Measurements from ENCODE around the gene EXOG. TPM values are rescaled to one million over a fixed set of nuclear protein-coding genes. Genes with fewer than 3 reads are reported as not detected.

The EXOG gene
- total and polyA plus RNA-seq, 12 donors, result 10.7 to 39.9 (median 25.4) TPM

DNA sequence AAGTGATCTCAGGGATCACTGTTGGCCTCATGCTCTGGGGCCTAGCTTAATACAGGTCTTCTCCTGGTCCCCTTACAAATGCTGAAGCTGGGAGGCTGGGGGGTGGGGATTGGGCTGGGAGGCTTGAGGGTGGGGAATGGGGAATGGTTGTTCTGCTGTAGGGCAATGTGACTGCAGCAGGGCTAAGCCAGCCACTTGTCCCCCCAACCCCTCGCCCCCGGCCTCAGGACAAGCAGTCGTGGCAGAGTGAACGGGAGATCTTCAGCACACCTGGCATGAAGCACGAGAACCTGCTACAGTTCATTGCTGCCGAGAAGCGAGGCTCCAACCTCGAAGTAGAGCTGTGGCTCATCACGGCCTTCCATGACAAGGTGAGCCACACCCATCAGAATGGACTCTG is 17.2 kb upstream of the EXOG start:
- peaks cover 0 to 6% (median under 1%) of the 10 kb centered on the region in 9 donors for H3K4me1 ChIP-seq
- WGBS, 2 donors, result 88 to 89% methylated on average over 9 of the region's 9 CpGs
- no peak for ATAC-seq
- intact Hi-C loops (cut with DNase I), result loop anchor here in 9 of 10 donors (2.0 to 10.0 kb wide), 6 partner anchors 132 to 474 kb away; partner anchors contain the start of gene XYLB (in 7 of the 9)
- H3K4me3 ChIP-seq, result no peak overlapping the region
- H3K36me3 ChIP-seq, result peaks cover 0 to 62% (median 26%) of the 10 kb centered on the region in 9 donors
- H3K27ac ChIP-seq, result no peak overlapping the region
- TF ChIP-seq, protein P1, sequence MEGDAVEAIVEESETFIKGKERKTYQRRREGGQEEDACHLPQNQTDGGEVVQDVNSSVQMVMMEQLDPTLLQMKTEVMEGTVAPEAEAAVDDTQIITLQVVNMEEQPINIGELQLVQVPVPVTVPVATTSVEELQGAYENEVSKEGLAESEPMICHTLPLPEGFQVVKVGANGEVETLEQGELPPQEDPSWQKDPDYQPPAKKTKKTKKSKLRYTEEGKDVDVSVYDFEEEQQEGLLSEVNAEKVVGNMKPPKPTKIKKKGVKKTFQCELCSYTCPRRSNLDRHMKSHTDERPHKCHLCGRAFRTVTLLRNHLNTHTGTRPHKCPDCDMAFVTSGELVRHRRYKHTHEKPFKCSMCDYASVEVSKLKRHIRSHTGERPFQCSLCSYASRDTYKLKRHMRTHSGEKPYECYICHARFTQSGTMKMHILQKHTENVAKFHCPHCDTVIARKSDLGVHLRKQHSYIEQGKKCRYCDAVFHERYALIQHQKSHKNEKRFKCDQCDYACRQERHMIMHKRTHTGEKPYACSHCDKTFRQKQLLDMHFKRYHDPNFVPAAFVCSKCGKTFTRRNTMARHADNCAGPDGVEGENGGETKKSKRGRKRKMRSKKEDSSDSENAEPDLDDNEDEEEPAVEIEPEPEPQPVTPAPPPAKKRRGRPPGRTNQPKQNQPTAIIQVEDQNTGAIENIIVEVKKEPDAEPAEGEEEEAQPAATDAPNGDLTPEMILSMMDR (IDR thresholded peaks at IDR 0.05), result no peak
- no peaks in the 10 kb centered on the region for H3K9me3 ChIP-seq
- no peaks in the 10 kb centered on the region for H3K27me3 ChIP-seq
- DNase-seq, result no peak

DNA sequence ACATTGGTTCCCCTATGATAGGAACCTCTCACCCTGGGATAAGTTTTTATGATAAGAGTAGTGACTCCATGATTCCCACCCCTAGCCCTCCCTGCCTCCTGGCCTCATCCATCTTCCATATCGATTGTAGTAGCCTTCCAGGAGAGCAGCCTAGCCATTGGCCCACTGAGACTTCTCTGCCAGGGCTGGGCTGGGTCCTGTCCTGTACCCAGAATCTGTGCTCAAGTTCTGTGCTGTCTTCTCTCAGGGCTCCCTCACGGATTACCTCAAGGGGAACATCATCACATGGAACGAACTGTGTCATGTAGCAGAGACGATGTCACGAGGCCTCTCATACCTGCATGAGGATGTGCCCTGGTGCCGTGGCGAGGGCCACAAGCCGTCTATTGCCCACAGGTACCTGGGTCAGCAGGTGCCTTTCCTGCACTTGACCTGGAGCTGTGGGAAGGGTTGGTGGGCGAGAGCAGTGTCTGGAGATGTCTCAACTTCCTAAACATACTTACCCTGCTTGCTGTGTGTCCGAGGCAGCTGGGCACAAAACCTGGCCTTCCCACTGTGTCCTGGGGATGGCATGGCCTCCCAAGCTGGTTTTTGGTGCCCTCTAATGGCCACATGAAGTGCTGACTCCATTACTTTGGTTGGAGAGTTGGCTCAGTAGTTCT is 16.6 kb upstream of the EXOG start:
- H3K4me3 ChIP-seq, result no peak overlapping the region
- intact Hi-C loops (cut with DNase I), result loop anchor here (2.0 to 10.0 kb wide), 8 partner anchors 132 to 475 kb away; partner anchors contain the start of genes XYLB (in 10 of the 10), ACAA1 (in 1 of the 10) and MYD88 (in 1 of the 10)
- ATAC-seq (peak; percentile 76 to 90 (median 83)), DNase-seq (peak; percentile 42 to 67)
- H3K27me3 ChIP-seq, result no peaks in the 10 kb centered on the region
- no peak overlapping the region for H3K27ac ChIP-seq
- TF ChIP-seq, protein P1 (IDR thresholded peaks at IDR 0.05), result peak; percentile 81 to 94 (median 91)
- H3K4me1 ChIP-seq, result no peaks in the 10 kb centered on the region
- peaks cover 0 to 68% (median 26%) of the 10 kb centered on the region in 9 donors for H3K36me3 ChIP-seq
- 72 to 73% methylated on average over 10 of the region's 10 CpGs for WGBS, 2 donors
- no peaks in the 10 kb centered on the region for H3K9me3 ChIP-seq

DNA sequence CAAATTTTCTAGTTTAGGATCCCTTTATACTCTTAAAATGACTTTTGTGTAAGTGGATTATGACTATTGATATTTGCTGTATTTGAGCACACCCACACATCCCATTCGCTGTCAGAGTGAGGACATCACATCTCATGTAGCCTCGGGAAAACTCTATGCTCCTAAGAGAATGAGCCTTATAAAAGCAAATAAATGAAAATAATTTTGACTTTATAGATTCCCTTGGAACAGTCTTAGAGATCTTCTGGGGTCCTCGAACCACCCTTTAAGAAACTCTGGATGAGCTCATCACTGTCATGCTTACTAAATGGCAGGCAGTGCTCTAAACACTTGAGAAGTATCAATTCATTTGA is 16.1 kb upstream of the EXOG start:
- WGBS, 2 donors, result 75 to 79% methylated on average over 3 of the region's 3 CpGs
- no peak for ATAC-seq
- Histone ChIP-seq H3K27ac (no peak overlapping the region), H3K4me3 (no peak overlapping the region), H3K9me3 (no peaks in the 10 kb centered on the region), H3K27me3 (no peaks in the 10 kb centered on the region), H3K36me3 (peaks cover 0 to 72% (median 26%) of the 10 kb centered on the region in 9 donors), H3K4me1 (no peaks in the 10 kb centered on the region)
- TF ChIP-seq, protein P1 (IDR thresholded peaks at IDR 0.05), result peak in 2 of 9 donors; percentile 11 to 26
- intact Hi-C loops (cut with DNase I), result loop anchor here in 5 of 10 donors (2.0 to 10.0 kb wide), 5 partner anchors 133 to 475 kb away; partner anchors contain the start of genes XYLB (in 3 of the 5), ACAA1 (in 1 of the 5) and MYD88 (in 1 of the 5)
- no peak for DNase-seq

DNA sequence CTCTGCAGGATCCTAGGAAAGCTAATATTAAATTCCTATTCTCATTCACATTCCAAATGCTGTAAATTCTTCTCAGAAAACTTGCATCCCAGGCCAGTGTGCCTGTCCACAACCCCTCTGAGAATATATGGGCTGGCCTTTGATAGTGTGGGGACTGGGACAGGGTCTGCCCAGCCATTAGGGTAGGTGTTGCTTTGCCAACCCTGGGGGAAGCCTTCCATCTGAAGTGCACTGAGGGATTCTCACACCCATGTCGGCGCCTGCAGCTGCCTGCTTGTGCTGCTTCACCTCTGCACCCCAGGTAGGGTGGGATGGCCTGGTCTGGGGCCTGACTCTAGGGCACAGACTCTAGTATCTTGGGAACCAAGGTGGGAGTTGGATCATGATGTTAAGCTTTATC is 15.2 kb upstream of the EXOG start:
- Histone ChIP-seq H3K36me3 (peaks cover 0 to 76% (median 26%) of the 10 kb centered on the region in 9 donors), H3K27ac (no peak overlapping the region), H3K4me3 (no peak overlapping the region), H3K4me1 (no peaks in the 10 kb centered on the region), H3K9me3 (no peaks in the 10 kb centered on the region), H3K27me3 (no peaks in the 10 kb centered on the region)
- no peak for DNase-seq
- no peak for ATAC-seq
- TF ChIP-seq, protein P1 (IDR thresholded peaks at IDR 0.05), result no peak
- 94 to 95% methylated on average over 2 of the region's 2 CpGs for WGBS, 2 donors
- intact Hi-C loops (cut with DNase I), result loop anchor here in 5 of 10 donors (2.0 to 10.0 kb wide), 5 partner anchors 134 to 476 kb away; partner anchors contain the start of genes XYLB (in 3 of the 5), ACAA1 (in 1 of the 5) and MYD88 (in 1 of the 5)
